Activated CD8-positive, alpha-beta memory T cell treated with anti-CD3 and anti-CD28 coated beads for 24 hours (primary cell): Measurements from ENCODE around the gene MTA3.

Source experiments
- DNase-seq: peaks from one replicate; pipeline ENCODE4 v3.0.0-alpha.2; 2020

Gene MTA3

DNA sequence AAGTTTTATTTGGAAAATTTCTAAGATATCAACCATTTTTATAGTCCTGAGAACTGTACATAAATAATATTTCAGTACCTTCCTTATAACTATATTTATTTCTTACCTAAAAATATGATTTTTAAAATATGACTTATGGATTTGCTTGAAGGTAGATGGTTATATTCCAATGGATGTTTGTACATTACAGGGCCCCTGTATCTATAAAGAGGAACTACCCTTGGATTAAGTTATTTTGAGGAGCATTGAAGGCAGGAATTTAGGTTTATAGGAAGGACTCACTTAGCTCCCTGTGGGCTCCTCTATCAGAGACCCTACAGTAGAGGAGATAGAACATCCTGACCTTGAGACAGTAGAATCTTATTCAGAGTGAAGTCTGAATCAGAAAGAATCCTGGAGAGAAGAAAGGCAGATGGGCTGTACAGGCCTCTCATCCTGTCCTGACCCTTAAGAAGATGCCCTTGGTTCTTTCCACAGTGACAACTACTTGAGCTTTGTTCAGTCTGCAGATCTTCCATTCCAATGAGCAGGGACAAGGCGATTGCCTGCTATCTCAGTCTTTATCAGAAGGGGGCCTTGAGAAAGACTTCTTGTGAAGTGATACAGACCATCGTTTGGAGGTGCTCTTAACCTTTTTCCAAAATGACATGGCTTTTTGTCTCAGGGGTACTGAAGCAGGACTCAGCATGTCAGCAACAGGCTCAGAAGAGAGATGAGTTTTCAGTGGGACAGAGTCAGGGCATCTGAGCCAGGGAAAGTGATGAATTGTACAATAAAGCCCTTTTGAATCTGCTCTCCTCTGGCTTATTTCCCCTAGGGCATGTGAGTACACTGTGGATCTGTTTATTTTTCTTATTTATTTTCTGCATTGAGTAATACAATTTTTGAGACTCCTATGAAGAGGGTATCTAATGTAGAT, 174.6 kb downstream of the MTA3 start:
- no peak for DNase-seq

GRCh38 chr2:42743659-42743990, 175.2 kb downstream of the MTA3 start:
- DNase-seq = no peak

GRCh38 chr2:42744545-42745082, 176.2 kb downstream of the MTA3 start:
- no peak for DNase-seq

GRCh38 chr2:42747422-42747821, 179.0 kb downstream of the MTA3 start:
- no peak for DNase-seq

DNA sequence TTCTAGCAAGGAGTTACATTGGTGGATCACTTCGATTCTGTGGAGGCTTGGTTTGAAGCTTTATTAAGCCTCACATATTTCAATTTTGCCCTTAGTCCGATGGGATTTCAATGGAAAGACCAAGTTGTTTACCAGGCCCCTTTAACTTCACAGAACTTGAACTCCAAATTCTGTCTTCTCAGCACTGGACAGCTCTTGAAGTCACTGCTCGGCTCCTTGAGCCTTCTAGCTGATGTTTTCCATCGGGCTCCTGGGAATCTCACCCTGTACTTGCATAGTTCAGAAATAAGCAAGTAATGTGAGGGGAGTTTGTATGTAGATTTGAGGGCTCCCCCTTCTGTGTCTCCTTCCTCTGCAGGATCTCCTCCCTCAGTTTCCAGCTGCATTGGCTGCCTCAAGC, 180.4 kb downstream of the MTA3 start:
- DNase-seq = peak; percentile 26

DNA sequence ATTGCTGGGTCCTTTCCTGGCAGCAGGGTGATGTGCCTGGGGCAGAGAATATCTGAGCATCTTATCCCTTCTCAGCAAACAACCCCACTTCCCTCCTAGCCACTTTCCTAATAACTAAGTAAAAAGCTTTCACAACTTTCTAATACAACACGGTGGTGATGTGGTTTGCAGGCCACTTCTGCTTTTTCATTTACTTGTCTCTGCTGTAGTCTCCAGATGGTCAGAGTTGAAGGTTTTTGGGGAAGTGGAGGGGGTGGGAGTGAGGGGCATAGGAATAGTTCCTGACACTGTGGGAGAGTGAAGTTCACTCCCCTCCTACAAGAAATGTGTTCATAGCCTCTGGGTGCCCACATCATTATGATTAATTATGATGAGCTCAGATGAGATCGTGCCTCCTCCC, 183.9 kb downstream of the MTA3 start:
- peak; percentile 9 for DNase-seq

- DNase-seq = peak; percentile 19
Observed at GRCh38 chr2:42752816-42753813, 184.7 kb downstream of the MTA3 start.

- DNase-seq = peak; percentile 50
Observed at GRCh38 chr2:42754021-42754775, 185.8 kb downstream of the MTA3 start.

DNA sequence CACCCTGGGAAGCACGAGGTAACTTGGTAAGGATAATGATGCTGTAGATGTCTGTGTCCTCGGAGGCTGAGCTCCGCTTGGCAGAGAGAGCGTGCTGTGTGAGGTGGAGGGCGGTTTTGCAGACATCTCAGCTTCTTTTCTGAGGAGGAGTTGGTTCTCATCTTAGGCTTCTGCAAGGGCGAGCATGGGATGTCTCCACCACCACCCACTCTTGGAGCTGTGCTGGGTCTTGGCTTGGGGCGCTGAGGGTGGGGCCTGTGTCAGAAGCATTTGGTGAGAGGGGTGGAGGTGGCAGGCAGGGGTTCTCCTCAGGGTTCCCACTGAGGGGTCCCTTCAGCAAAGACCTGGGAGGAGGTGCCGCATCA, 186.3 kb downstream of the MTA3 start:
- peak; percentile 40 for DNase-seq

GRCh38 chr2:42755191-42755880, 186.9 kb downstream of the MTA3 start:
- peak; percentile 50 for DNase-seq

- DNase-seq = peak; percentile 42
Observed at GRCh38 chr2:42756150-42756775, 187.8 kb downstream of the MTA3 start.

GRCh38 chr2:42756966-42757513, 188.6 kb downstream of the MTA3 start:
- DNase-seq = peak; percentile 38

GRCh38 chr2:42757981-42758740, 189.7 kb downstream of the MTA3 start:
- peak; percentile 9 for DNase-seq

GRCh38 chr2:42758751-42759150, 190.3 kb downstream of the MTA3 start:
- no peak for DNase-seq

DNA sequence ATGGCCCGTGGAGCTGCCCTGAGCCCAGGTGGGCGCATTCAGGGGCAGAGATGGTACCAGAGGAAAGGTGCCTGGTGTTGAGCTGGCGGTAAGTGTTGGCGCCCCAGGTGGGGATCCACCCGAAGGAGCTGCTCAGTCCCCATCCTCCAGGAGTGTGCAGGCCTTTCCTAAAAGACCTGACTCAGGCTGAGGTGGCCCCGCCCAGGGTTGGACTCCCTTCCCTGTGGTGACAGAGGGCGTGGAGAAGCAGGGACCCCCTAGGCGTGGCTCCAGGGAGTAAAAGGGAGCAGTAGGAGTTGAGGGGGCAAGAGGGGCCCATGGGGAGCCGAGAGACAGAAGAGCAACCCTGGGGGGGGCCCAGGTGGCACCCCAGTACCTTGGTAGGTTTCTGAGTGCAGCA, 193.1 kb downstream of the MTA3 start:
- DNase-seq = no peak

DNA sequence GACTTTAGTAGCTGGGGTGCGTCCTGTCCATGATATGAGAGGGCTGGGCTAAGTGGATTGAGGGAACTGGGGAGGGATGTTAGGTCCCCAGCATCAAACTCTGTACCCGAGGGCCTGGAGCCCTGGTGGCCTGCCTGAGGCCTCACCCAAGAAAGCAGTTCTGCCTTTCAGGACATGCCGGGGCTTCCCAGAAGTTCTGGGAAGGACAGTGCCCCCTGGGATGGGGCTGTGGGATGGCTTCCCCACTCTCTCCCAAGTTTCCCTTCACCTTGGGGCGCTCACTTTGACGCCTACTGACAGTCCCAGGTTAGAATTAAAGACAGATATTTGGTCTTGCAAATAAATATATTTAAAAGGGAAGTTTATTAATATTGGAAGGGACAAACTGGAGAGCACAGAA, 193.7 kb downstream of the MTA3 start:
- DNase-seq = no peak

DNA sequence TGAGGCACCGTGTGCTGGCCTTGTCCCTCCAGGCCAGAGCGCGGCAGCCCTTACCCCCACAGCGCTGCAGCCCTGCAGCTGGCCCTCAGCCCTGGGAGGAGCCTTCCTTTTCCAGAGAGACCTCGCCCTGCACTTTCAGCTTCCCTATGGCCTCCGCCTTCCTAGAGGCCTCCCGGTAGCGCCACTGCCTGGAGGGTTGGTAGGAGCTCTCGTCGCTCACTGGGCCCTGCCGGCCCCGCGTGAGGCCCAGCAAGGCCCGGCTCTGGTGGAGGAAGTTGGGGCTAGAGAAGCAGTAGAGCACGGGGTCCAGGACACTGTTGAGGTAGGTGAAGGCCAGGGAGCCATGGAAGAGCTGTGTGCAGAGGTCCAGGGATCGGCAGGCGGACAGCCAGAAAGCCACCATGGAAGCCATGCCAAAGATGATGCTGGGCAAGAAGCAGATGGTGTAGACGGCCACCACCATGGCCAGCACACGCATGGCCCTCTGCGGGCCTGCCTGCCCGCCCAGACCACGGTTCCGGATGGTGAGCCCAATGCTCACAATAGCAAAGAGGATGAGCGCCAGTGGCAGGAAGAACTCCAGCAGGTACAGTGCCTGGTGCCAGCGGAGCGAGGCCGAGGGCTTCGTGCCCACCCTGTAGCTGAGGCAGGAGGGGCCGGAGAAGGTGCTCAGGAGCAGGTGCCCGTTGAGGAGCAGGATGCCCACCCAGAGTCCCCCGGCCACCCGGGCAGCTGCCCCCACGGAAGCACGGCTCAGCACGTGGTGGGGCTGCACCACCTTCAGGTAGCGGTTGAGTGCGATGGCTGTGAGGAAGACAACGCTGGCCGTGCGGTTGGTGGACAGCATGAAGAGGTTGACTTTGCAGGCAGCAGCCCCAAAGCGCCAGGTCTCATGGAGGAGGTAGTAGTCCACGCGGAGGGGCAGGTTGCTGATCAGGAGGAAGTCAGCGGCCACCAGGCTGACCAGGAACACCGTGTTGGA, 194.7 kb downstream of the MTA3 start:
- no peak for DNase-seq

DNA sequence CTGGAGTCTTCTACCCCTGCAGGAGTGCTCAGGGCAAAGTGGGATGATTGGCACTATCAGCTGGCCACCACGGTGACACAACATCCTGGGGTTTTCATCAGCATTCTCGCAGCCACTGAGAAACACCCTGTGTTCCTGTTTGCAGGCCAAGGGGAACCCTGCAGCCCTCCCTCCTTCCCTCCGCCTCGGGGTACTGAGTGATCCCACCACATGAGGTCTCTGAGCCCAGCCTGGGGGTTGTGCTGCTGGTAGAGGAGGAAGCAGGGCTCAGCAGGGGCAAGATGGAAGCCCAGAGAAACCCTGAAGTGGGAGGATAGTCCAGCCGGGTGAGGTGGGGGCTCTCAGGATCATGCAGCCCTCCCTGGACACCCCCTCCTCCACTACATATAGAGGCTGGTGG, 195.7 kb downstream of the MTA3 start, which contains the start of gene OXER1:
OXER1 (minus strand) TSS at position 40 of the 400 bp plus-strand sequence. CDS start 73 bp downstream, outside the sequence.
- DNase-seq = no peak

- no peak for DNase-seq
Observed at GRCh38 chr2:42764901-42765300, 196.5 kb downstream of the MTA3 start.
